HG02884 (cell line): Measurements from ENCODE around the gene LCP2.

Experiments used
- ATAC-seq: cut with Tn5 transposase; IDR thresholded peaks from one replicate; pipeline ENCODE4 v1.9.1; 2021; ENCODE audit warnings: mild to moderate bottlenecking, moderate library complexity; ENCODE audit not compliant: unreplicated experiment

Gene LCP2

DNA sequence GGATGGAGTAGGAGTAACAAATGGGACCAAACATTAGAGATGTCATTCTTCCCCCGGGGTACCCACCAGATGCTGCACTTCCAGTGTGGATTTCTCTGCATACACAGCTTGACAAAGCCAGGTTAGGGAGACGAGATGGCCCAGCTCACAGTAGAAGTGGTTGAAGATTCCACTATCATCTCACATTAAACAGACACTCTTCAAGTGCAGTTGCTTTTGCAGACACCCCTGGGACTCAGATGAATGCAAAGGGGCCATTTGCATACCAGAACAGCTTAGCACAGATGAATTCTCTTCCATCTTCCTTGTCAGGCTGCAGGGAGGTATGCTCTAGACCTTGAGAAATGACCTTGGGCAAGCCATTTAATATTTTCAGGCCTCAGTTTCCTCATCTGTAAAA is 77.4 kb downstream of the LCP2 start:
- ATAC-seq: no peak

DNA sequence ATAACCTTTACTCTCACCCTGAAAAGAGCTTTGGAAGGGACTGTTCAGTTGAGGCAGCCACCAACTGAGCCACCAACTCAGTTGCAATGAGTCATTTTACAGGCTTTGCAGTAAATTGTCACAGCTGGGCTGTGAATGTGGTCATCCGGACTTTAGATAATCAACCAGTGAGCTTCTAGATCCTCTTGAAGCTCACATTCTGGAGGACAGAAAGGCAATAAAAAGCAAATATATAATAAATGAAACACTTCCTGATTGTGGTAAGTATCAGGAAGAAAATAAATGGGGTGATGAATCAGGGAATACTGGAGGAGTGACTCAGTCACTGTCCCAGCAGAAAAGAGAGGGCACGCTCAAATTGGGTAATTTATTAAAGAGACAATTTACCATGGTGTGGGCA is 78.0 kb downstream of the LCP2 start:
- ATAC-seq: no peak

DNA sequence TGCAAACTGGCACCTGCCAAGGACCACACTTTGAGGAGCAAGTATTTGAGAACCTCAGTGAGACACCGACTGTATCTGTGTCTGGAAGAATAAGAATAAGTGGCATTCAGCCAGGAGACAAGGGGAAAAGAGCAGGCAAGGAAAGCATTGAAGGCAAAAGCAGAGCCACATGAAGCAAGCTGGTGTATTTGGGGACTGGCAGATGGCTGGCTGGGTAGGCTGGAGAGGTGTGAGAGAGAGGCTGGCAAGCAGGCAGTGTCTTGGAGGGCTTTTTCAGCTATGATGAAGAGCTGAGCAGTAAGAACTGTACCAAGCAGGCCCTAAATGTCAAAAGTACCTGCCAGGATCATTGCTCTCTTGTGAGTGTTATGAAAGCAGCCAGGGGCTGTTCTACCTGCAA is 78.9 kb downstream of the LCP2 start:
- no peak for ATAC-seq

DNA sequence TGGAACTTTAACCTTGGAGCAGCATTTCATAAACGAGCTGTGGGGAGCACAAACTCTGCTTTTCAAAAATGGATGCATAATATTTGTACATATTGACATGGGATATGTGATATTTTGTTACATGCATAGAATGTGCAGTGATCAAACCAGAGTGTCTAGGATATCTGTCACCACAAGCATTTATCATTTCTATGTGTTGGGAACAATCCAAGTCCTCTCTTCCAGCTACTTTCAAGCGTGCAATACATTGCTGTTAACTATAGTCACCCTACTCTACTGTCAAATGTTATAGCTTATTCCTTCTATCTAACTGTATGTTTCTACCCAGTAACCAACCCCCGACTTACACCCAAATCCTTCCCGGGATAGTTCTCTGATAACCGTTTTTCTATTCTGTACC is 79.7 kb downstream of the LCP2 start:
- ATAC-seq: no peak

DNA sequence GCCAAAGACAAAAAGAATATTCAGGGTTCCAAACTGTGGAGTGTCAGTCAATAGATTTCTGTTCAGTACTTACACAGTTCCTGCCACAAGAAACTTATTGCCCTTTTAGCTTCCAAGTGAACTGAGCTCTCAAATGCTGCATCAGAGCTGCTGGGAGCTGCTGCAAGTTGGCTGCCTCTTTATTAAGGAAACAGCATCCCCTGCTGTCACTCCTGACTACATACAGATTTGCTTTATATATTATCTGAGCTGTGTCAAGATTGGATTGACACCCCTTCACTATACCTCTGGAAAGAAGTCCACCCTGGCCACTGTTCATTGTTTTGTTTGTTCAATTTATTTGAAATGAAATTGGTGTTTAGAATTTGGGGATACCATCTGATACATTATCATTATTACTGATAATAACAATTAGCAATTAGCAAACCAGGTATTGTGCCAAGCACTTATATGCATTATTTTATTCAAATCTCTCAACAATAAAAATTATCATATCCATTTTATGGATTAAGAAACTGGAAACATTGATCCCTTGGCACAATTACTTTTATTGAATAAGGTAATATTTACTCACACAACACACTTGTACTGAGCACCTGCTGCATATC is 81.2 kb downstream of the LCP2 start:
- ATAC-seq: no peak

DNA sequence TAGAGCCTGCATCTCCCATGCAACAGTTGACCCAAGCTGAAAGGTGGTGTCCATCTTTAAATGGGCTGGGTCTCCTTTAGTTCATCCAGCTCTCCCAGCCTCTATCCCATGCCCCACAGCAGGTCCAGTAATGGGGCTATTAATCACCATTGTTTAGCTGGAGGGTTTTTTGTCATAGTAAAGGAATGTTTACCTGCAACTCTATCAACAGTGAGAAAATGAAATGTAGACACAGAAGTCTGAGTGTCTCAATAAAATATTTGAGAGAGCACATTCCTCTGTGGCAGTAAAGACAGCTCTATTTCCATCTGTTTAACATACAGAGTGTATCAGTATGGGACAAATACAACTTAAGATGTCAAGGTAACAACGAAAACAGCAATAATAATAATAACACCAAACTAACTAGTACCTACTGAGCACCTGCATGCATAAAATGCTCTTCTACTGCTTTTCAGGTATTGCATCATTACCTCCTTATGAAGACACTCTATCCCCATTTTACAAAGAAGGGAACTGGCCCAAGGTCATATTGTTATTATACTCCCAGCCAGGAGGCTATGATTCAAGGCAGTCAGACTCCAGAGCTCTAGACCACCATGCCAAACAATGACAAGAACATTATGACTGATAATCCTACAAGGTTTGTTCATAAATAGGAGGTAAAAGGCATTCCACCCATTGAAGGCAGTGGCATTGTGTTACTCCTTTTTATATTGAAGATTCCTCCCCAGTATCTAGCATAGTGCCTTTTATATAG is 85.8 kb downstream of the LCP2 start:
- no peak for ATAC-seq

DNA sequence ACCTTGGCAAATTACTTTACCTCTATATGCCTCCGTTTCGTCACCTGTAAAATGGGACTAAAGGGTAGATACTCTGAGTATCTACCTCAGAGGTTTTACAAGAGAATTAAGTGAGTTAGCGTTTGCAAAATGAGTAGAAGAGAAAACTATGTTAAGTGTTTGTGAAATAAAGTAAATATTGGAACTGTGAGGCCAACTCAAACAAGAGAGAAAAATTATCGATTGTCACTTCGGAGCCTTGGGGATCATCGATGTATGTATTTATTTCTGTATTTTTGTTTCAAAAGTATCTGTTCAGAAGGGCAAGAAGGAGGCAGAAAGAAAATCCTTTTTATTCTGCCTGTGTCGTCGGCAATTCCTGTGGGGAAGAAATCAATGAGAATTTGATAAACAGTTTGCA is 90.6 kb downstream of the LCP2 start:
- ATAC-seq: no peak

DNA sequence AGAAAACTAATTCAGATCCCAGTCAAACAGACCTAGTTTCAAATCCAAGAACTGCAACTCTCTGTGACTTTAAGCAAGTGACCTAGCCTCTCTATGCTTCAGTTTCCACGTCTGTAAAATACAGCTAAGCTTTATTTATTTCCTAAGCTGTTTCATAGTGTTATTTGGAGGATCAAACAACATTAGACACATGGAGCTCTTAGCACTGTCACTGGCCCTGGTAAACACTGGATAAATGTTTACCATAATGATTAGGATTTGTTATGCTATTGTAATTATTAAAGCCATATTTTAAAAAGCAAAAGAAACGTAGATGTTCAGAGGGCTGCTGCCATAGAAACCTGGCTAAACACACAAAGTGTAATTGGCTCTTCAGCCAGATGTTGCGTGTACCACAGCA is 91.4 kb downstream of the LCP2 start:
- no peak for ATAC-seq

DNA sequence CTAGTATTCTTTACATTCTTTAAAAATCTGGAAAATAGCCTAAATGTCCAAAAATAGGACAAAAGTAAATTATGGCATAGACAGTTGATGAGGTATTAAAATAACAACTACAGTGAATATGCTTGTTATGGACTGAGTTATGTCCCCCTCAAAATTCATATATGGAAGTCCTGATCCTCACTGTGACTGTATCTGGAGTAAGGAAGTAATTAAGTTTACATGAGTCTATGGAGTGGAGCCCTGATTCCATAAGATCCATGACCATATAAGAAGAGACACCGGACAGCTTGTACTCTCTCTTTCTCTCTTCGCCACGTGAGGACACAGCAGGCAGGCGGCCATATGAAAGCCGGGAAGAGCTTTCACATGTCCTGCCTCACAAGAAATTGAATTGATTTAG is 93.4 kb downstream of the LCP2 start:
- ATAC-seq: no peak

DNA sequence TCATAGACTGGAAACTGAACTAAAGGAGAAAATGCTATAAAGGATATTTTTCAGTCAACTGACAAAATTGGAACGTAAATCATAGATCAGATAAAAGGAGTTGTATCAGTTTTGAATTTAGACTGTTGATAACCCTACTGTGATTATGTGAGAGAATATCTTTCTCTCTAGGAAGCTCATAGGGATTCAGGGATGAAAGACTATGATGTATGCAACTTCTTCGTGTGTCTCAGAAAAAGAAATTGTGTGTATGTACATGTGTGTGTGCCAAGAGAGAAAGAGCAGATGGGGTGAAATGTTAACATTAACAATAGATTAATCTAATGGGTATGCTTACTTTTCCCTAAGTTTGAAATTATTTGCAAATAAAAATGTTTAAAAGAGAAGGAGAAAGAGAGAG is 95.5 kb downstream of the LCP2 start:
- no peak for ATAC-seq

DNA sequence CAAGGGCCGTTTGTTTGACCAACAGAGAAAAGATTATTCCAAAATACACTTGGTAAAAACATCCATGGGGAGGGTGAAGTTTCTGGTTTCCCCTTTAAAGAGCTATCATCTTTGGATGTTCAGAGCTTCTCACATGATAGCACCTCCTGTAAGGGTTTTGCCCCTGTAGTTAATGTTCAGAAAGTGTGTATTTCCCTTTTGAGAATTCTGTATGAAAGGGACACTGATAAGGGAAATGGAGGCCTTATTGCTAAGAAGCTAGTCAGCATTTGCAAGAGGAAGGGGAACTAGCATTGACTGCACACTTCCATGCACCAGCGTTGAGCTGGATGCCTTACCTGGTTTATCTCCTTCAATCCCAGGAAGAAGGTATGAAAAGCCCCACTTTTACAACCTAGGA is 96.3 kb downstream of the LCP2 start:
- no peak for ATAC-seq

DNA sequence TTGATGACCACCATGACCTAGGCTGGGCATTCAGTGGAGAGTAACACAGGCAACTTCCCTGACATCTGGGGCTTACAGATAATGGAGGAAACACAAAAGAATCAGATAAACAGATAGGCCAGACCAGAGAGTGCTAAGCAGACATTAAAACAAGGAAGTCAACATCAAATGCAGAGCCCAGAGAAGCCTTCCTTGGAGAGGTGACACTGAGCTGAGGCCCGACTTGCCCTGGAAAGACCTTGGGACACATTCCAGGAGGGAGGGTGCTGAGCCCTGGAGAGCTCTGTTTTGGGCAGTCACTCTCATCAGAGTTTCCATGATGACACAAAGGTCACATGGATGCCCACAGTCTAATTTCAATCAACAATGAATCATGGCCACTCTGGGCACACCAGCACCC is 96.7 kb downstream of the LCP2 start:
- no peak for ATAC-seq
